Activated naive CD8-positive, alpha-beta T cell treated with anti-CD3 and anti-CD28 coated beads, Interleukin-2, amount 50 U/mL, for 16 hours (primary cell): Measurements from ENCODE around the gene TMEM143.
"Not testable (repeated sequence)": the region's sequence is repeated elsewhere in the genome, so short reads cannot be mapped to it uniquely, and the experiment has no call there.

ENCODE experiments used
- DNase-seq: peaks from one replicate; pipeline ENCODE4 v3.0.0-alpha.2; 2020; ENCODE audit warnings: low read depth, low spot score

The TMEM143 gene

DNA sequence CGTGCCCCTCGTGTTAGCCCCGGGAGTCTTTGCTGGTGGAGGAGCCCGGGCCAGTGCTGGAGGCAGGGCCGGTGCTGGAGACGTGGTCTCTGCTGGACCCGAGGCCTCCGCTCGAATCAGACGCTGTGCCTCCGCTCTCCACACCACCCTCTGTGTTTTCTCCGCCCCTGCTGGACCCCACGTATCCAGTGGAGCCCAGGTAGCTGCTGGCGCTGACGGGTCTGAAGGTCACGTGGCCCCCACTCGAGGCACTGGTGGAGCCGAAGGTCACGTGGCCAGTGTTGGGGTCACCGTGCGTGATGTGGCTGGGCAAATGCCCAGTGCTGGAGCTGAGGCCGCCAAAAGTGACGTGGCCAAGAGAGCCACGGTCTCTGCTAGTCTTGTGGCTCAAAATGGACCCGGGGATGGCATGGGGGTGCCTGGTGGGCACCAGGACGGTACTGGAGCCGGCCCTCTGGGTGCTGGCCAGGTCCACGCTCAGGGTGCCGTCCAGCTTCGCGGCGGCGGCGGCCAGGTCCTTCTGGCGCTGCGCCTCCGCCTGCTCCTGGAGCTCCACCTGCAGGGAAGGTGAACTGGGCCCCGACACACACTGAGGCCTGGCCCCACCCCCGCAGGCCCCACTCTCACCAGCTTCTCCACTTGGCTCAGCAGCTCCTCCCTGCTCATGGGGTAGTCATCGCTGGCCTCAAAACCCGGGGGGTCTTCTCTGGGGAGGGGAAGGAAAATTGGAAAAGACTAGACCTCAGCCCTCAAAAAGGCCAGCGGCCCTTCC, 66.6 kb downstream of the TMEM143 start:
- no peak for DNase-seq

DNA sequence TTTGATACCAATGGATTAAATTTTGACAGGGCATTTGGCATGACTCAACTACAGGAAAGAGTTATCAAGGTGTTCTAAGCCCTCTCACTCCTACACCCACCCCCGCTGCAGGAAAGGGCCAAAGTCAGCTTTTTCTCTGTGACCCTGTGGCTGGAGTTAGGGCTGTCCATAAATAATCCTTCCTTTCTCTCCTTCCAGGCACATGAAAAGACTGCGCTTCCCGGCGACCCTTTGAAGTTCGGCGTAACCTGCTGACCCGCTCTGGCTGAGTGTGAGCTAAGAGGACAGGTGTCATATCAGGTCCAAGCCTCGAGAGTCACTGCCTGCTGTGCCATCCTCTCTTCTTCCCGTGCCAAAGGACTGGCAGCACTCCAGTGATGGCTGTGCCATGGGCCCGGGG, 68.3 kb downstream of the TMEM143 start:
- no peak for DNase-seq

DNA sequence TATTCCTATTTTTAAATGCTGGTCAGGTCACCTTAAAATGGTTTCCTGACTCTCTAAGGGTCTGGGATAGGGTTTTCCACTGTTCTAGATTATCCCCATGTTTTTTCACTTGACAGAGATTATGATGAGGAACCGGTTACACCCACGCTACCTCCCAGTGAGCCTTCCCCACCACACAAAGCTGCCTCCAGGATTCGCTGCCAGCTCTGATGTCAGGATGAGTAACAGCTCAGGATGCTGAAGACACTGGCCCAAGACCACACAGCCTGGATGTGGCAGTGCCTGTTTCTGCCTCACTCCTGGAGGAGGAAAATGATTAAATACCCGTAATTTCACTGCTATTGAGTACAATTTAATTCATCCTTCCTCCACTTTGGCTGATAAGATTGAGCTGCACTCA, 70.9 kb downstream of the TMEM143 start:
- DNase-seq = no peak

DNA sequence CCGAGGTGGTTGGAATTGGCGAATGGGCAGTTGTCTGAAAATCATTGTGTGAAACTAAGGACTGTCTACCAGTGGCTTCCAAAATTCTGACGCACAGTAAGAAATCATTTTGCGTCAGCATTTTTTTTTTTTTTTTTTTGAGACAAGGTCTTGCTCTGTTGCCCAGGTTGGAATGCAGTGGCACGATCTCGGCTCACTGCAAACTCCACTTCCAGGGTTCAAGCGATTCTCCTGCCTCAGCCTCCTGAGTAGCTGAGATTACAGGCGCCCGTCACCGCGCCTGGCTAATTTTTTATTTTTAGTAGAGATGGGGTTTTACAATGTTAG, 72.3 kb downstream of the TMEM143 start:
- not testable (repeated sequence) for DNase-seq

DNA sequence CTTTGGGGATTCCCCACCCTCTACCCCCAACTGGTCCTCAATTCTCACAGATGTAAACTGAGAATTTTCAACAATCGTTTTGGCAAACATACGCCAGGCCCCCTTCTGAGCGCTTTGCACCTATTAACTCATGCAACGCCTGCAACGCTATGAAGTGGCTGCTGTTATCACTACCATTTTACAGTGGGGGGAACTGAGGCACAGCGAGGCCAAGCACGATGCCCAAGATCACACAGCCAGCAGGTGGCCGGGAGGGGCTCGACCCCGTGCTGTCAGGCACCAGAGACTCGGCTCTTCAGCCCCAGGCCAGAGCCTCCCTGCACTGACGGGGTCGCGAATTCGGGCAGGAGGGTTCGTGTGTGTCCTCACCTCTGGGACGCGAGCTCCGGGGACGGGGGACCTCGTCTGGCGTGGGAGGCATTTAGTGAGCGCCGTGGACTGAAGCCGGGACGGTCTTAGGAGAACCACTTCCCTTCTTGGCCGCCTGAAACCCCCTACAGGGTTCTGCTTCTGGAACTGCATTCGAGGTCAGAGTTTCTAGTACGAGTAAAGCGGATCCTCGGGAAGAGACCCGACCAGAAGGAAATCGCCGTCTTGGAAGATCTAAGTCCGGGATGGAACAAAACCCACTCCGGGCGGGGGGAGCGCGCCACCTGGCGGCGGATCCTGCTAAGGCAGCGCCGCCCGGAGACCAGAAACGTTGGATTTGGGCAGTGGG, 72.8 kb downstream of the TMEM143 start:
- DNase-seq = peak; percentile 28

DNA sequence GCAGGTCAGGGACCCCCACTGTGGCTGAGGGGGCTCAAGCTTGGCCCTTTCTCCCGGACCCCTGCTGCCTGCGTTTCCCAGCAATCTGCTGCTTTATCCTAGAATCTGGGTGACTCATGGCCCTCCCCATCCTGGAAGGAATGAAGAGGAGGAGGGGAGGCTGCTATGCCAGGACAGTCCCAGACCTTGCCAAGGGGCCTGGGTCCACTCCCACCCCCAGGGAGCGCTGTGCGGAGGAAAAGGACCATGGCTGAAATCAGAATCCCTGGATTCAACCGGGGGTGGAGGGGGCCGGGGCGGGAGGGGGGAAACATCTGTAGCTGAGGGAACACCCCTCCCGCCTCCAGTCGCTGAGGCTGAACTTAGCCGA, 73.4 kb downstream of the TMEM143 start:
- no peak for DNase-seq

DNA sequence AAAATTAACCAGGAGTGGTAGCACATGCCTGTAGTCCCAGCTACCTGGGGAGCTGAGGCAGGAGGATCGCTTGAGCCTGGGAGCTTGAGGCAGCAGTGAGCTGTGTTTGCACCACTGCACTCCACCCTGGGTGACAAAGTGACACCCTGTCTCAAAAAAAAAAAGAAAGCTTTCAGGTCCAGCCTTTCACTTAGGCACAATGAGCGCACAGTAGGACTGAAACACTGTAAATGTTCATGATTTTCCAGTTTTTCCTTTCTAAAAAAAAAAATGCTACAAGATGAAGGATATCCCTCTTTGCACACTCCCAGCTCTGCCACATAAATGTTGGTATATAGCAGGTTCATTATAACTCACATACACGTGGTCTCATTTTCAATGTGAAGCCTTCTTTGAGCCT, 76.0 kb downstream of the TMEM143 start:
- no peak for DNase-seq

DNA sequence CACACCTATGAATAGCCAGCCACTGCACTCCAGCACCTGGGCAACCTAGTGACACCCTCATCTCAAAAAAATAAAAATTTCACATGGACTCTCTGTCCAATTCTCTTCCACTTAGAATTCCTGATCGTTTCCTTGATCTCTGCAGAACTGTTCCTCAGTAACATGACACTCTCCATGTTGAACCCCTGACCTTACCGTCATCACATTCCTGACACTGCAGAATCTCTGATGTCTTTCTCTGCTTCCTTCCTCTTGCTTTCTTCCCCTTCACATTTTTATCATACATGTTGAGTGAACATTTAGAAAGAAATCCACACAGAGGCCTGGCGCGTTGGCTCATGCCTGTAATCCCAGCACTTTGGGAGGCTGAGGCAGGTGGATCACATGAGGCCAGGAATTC, 78.8 kb downstream of the TMEM143 start:
- DNase-seq = no peak

DNA sequence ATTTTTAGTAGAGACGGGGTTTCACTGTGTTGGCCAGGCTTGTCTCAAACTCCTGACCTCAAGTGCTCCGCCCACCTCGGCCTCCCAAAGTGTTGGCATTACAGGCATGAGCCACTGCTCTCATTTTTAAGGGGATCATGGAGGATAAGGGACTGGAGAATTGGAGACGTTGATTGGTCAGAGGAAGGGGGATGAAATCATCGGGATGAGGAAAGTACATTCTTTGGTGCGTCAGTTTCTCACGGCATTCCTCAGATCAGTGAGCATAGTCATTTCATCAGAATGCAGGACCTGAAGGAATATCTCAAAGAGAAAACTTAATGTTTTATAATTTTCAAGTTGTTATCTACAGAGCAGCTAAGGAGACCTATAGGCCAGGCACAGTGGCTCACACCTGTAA, 79.8 kb downstream of the TMEM143 start:
- no peak for DNase-seq
